22Rv1 (cell line): ENCODE measurements around the gene ZBTB9.

Experiments used
- ZFX ChIP-seq: fragments of 450-650 bp; IDR thresholded peaks from 2 replicates; pipeline ENCODE4 v1.6.1; 2017; ENCODE audit warnings: antibody characterized with exemption, borderline replicate concordance
- TF ChIP-seq, protein P1 (sequence below): fragments of 450-650 bp; IDR thresholded peaks from 2 replicates; pipeline ENCODE4 v1.5.1; 2017; ENCODE audit warnings: mild to moderate bottlenecking

DNA sequence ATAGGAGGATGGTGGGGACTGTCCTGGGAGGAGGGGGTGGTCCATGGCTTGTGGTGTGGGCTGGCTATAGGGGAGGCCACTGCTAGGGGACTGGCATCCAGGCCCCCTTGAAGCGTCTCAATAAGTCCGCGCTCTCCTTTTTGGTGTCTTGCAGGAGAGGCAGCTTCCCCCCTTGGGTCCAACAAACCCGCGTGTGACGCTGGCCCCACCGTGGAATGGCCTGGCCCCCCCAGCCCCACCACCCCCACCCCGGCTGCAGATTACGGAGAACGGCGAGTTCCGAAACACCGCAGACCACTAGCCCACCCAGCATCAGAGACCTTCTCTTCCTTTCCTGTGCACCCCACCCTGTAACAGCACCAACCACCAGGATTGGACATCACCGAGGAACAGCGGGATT lies 2.8 kb upstream of the ZBTB9 start:
- TF ChIP-seq, protein P1, sequence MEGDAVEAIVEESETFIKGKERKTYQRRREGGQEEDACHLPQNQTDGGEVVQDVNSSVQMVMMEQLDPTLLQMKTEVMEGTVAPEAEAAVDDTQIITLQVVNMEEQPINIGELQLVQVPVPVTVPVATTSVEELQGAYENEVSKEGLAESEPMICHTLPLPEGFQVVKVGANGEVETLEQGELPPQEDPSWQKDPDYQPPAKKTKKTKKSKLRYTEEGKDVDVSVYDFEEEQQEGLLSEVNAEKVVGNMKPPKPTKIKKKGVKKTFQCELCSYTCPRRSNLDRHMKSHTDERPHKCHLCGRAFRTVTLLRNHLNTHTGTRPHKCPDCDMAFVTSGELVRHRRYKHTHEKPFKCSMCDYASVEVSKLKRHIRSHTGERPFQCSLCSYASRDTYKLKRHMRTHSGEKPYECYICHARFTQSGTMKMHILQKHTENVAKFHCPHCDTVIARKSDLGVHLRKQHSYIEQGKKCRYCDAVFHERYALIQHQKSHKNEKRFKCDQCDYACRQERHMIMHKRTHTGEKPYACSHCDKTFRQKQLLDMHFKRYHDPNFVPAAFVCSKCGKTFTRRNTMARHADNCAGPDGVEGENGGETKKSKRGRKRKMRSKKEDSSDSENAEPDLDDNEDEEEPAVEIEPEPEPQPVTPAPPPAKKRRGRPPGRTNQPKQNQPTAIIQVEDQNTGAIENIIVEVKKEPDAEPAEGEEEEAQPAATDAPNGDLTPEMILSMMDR: no peak
- TF ChIP-seq ZFX: no peak
